ENCODE data around the gene EBF3.

EBF3 gene

GRCh38 chr10:129909531-129910256, 54.4 kb downstream of the EBF3 start:
- no peak for DNase-seq

GRCh38 chr10:129909080-129909479, 55.0 kb downstream of the EBF3 start:
- DNase-seq = no peak

- no peak for DNase-seq
These were observed 55.7 kb downstream of the EBF3 start for GRCh38 chr10:129908406-129908805.

GRCh38 chr10:129905553-129905952, 58.5 kb downstream of the EBF3 start:
- DNase-seq = no peak

- no peak for DNase-seq
These were observed 59.8 kb downstream of the EBF3 start for GRCh38 chr10:129904323-129904722.

GRCh38 chr10:129901389-129902006, 62.6 kb downstream of the EBF3 start:
- no peak for DNase-seq

GRCh38 chr10:129900825-129901224, 63.2 kb downstream of the EBF3 start:
- DNase-seq = no peak

- DNase-seq = no peak
These were observed 64.6 kb downstream of the EBF3 start for GRCh38 chr10:129899276-129900130.

- peak; percentile 22 for DNase-seq
These were observed 65.3 kb downstream of the EBF3 start for GRCh38 chr10:129898706-129899268.

- DNase-seq = no peak
These were observed 66.0 kb downstream of the EBF3 start for GRCh38 chr10:129897871-129898626.

GRCh38 chr10:129896860-129897200, 67.2 kb downstream of the EBF3 start:
- no peak for DNase-seq

GRCh38 chr10:129896136-129896859, 67.8 kb downstream of the EBF3 start:
- no peak for DNase-seq

GRCh38 chr10:129895811-129896135, 68.3 kb downstream of the EBF3 start:
- no peak for DNase-seq

GRCh38 chr10:129894698-129895097, 69.4 kb downstream of the EBF3 start:
- DNase-seq = no peak

- DNase-seq = no peak
These were observed 70.7 kb downstream of the EBF3 start for GRCh38 chr10:129893104-129894089.

- no peak for DNase-seq
These were observed 71.5 kb downstream of the EBF3 start for GRCh38 chr10:129892548-129893052.

GRCh38 chr10:129891806-129892205, 72.3 kb downstream of the EBF3 start:
- no peak for DNase-seq

- DNase-seq = no peak
These were observed 73.9 kb downstream of the EBF3 start for GRCh38 chr10:129890170-129890569.

- no peak for DNase-seq
These were observed 75.1 kb downstream of the EBF3 start for GRCh38 chr10:129888784-129889616.
